ENCODE data around the gene BMAL1. TPM values are rescaled to one million over a fixed set of nuclear protein-coding genes. Genes with fewer than 3 reads are reported as not detected.

BMAL1 gene
- total and polyA plus RNA-seq, 2 of the 8 experiments (the other 6 are each of a cell fraction or from before 2014, with no cell fraction given): 6.8 to 6.9 TPM

DNA sequence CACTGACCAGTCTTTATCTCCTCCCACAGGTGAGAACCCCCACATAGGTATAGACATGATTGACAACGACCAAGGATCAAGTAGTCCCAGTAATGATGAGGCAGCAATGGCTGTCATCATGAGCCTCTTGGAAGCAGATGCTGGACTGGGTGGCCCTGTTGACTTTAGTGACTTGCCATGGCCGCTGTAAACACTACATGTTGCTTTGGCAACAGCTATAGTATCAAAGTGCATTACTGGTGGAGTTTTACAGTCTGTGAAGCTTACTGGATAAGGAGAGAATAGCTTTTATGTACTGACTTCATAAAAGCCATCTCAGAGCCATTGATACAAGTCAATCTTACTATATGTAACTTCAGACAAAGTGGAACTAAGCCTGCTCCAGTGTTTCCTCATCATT, 109.0 kb downstream of the BMAL1 start (continued):
- TF ChIP-seq, protein P1, sequence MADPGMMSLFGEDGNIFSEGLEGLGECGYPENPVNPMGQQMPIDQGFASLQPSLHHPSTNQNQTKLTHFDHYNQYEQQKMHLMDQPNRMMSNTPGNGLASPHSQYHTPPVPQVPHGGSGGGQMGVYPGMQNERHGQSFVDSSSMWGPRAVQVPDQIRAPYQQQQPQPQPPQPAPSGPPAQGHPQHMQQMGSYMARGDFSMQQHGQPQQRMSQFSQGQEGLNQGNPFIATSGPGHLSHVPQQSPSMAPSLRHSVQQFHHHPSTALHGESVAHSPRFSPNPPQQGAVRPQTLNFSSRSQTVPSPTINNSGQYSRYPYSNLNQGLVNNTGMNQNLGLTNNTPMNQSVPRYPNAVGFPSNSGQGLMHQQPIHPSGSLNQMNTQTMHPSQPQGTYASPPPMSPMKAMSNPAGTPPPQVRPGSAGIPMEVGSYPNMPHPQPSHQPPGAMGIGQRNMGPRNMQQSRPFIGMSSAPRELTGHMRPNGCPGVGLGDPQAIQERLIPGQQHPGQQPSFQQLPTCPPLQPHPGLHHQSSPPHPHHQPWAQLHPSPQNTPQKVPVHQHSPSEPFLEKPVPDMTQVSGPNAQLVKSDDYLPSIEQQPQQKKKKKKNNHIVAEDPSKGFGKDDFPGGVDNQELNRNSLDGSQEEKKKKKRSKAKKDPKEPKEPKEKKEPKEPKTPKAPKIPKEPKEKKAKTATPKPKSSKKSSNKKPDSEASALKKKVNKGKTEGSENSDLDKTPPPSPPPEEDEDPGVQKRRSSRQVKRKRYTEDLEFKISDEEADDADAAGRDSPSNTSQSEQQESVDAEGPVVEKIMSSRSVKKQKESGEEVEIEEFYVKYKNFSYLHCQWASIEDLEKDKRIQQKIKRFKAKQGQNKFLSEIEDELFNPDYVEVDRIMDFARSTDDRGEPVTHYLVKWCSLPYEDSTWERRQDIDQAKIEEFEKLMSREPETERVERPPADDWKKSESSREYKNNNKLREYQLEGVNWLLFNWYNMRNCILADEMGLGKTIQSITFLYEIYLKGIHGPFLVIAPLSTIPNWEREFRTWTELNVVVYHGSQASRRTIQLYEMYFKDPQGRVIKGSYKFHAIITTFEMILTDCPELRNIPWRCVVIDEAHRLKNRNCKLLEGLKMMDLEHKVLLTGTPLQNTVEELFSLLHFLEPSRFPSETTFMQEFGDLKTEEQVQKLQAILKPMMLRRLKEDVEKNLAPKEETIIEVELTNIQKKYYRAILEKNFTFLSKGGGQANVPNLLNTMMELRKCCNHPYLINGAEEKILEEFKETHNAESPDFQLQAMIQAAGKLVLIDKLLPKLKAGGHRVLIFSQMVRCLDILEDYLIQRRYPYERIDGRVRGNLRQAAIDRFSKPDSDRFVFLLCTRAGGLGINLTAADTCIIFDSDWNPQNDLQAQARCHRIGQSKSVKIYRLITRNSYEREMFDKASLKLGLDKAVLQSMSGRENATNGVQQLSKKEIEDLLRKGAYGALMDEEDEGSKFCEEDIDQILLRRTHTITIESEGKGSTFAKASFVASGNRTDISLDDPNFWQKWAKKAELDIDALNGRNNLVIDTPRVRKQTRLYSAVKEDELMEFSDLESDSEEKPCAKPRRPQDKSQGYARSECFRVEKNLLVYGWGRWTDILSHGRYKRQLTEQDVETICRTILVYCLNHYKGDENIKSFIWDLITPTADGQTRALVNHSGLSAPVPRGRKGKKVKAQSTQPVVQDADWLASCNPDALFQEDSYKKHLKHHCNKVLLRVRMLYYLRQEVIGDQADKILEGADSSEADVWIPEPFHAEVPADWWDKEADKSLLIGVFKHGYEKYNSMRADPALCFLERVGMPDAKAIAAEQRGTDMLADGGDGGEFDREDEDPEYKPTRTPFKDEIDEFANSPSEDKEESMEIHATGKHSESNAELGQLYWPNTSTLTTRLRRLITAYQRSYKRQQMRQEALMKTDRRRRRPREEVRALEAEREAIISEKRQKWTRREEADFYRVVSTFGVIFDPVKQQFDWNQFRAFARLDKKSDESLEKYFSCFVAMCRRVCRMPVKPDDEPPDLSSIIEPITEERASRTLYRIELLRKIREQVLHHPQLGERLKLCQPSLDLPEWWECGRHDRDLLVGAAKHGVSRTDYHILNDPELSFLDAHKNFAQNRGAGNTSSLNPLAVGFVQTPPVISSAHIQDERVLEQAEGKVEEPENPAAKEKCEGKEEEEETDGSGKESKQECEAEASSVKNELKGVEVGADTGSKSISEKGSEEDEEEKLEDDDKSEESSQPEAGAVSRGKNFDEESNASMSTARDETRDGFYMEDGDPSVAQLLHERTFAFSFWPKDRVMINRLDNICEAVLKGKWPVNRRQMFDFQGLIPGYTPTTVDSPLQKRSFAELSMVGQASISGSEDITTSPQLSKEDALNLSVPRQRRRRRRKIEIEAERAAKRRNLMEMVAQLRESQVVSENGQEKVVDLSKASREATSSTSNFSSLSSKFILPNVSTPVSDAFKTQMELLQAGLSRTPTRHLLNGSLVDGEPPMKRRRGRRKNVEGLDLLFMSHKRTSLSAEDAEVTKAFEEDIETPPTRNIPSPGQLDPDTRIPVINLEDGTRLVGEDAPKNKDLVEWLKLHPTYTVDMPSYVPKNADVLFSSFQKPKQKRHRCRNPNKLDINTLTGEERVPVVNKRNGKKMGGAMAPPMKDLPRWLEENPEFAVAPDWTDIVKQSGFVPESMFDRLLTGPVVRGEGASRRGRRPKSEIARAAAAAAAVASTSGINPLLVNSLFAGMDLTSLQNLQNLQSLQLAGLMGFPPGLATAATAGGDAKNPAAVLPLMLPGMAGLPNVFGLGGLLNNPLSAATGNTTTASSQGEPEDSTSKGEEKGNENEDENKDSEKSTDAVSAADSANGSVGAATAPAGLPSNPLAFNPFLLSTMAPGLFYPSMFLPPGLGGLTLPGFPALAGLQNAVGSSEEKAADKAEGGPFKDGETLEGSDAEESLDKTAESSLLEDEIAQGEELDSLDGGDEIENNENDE (IDR thresholded peaks at IDR 0.05; ENCODE audit: insufficient replicate concordance, low read length): no peak

All from H1 (cell line).